HG02884 (cell line): Measurements from ENCODE around the gene SLC2A14.

Source experiments
- ATAC-seq: cut with Tn5 transposase; IDR thresholded peaks from one replicate; pipeline ENCODE4 v1.9.1; 2021; ENCODE audit warnings: mild to moderate bottlenecking, moderate library complexity; ENCODE audit not compliant: unreplicated experiment

The SLC2A14 gene

DNA sequence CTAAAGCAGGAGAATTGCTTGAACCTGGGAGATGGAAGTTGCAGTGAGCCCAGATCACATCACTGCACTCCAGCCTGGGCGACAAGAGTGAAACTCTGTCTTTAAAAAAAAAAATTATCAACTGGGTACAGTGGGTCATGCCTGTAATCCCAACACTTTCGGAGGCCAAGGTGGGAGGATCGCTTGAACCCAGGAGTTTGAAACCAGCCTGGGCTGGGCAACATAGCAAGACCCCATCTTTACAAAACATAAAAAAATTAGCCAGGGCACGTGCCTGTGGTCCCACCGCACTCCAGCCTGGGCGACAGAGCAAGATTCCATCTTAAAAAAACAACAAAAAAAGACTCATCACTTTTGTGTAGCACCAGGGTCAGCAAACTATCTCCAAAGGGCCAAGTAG is 90.7 kb downstream of the SLC2A14 start:
- ATAC-seq = no peak

DNA sequence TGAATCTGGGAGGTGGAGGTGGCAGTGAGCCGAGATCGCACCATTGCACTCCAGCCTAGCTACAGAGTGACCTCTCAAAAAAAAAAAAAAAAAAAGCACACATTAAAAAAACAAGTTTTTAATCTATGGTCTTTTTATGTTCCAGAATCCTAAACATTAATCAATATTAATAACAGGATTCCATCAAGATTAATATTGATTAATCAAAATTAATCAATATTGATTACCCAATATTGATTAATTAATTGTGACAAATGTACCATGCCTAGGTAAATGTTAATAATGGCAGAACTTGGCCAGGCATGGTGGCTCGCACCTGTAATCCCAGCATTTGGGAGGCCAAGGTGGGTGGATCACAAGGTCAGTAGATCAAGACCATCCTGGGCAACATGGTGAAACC is 91.4 kb downstream of the SLC2A14 start:
- no peak for ATAC-seq

DNA sequence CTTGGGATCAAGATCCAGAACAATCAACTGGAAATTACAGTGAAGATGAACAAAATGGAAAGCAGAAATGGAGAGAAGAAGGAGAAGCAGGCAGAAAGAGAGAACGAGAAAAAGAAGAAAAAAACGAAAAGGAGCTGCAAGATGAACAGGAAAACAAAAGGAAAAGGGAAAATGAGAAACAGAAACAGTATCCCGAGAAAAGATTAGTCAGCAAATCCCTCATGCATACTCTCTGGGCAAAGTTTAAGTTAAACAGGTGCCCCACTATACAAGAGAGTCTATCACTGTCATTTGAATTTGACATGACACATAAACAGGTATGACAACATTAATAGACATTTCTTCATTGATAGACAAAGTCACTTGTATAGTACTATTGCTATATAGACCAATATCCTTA is 102.7 kb downstream of the SLC2A14 start:
- ATAC-seq = no peak
